Medulla oblongata (tissue), 1 donor: ENCODE results near the gene CRYAA.

Experiments used
- DNase-seq: peaks from one replicate; pipeline ENCODE4 v3.0.0-alpha.2; 2015; ENCODE audit errors: extremely low spot score

Gene CRYAA

DNA sequence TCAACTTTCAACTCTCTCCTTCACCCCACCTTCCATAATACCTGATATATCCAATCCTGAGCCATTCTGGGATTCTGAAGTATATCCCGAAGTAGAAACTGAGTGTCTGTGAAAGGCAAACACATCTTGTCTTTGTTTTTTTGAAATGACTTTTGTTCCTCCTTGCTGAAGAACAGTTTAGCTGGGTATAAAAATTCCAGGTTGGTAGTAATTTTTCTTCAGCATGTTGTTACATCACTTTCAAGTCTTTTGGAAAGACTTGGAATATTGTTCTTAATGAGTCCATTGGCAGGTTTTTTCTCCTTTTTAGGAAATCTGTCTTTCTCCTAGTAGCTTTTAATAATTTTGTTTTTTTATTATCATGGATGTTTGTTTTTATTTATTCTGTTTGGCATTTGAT, 32.7 kb downstream of the CRYAA start:
- no peak for DNase-seq

DNA sequence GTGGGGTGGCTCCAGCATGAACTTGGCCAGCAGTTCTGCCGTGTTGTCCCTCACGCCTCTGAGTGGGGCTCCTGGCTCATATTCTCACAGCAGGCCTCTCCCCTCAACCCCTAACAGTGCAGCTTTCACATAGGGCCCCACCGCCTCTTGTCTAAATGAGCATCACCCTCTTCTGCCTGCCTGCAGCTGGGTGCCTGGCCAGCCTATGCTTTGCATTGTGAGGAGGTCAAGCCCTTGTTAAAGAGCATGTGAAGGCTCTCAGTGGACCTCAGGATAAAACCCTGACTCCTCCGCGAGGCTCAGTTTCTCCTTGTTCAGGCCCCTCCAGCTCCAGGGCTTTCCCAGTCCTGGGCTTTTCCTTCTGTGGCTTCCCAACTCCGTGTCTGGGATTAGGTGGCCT, 34.8 kb downstream of the CRYAA start:
- DNase-seq, result no peak

GRCh38 chr21:43204638-43205037, 35.8 kb downstream of the CRYAA start:
- no peak for DNase-seq

DNA sequence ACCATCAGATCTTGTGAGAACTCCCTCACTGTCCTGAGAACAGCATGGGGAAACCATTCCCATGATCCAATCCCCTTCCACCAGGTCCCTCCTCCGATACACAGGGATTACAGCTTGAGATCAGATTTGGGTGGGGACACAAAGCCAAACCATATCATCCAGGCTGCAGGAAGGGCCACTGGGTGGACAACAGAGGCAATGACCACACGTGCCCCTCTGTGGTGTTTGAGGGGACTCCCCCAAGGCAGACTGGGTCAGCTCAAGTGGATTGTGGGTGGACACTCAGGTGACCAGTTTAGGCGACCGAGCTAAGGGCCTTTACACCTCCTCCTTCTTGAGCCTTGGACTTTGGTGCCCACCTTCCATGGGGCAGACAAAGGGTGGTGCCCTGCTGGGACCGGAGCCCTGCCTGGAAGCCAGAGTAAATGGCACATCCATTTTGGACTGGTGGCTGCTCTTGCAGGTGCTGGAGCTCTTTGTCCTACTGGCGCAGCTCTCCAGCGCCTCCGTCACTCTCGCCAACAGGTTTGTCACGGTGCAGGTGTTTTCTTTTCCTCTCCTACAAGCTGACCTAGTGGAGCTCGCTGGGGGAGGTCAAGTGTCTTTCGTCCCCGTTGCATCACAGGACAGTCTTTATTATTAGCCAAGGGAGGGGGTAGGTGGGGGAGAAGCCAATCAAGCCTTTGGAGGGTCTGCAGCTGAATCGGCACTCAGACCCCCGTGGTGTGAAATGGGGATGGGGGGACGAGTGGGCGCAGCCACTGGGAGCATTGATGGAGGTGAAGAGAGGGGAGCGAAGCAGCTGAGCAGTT, 37.6 kb downstream of the CRYAA start:
- DNase-seq, result no peak

- DNase-seq, result no peak
Observed at GRCh38 chr21:43207043-43207315, 38.2 kb downstream of the CRYAA start.

- DNase-seq, result no peak
Observed at GRCh38 chr21:43207868-43208267, 39.1 kb downstream of the CRYAA start.

DNA sequence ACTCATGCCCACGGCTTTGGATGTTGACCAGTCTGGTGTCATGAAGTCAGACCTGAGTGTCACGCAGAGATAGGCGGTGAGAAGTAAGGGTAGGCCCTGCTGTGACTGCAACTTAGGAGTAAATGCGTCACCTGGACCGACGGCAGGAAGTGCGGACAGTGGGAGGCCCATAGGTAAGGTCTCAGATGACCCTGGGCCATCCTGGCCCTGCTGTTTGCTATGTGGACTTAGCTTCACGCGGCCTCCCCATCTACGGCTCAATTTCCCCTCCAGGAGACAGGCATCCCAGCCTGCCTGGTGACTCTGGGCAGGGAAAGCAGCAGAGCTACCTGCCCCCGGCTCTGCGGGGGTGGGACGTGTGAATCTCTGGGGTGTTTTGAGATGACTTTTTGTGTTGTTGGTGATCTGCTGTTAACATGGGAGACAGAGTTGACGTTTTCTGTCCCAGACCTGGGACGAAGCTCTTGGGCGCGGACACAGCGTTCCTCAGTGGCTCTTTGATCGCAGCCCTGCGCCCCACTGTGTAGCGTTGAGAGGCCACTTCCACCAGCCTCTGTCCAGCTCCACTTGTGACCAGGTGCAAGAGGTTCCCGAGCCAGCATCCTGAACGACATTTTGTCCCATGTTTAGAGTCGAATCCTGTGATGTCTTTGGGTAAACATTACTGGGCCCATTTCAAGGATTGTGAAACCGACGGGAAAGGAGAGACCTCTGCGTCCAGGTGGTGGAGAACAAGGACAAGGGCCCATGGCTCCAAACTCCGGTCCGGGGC, 39.9 kb downstream of the CRYAA start:
- no peak for DNase-seq

DNA sequence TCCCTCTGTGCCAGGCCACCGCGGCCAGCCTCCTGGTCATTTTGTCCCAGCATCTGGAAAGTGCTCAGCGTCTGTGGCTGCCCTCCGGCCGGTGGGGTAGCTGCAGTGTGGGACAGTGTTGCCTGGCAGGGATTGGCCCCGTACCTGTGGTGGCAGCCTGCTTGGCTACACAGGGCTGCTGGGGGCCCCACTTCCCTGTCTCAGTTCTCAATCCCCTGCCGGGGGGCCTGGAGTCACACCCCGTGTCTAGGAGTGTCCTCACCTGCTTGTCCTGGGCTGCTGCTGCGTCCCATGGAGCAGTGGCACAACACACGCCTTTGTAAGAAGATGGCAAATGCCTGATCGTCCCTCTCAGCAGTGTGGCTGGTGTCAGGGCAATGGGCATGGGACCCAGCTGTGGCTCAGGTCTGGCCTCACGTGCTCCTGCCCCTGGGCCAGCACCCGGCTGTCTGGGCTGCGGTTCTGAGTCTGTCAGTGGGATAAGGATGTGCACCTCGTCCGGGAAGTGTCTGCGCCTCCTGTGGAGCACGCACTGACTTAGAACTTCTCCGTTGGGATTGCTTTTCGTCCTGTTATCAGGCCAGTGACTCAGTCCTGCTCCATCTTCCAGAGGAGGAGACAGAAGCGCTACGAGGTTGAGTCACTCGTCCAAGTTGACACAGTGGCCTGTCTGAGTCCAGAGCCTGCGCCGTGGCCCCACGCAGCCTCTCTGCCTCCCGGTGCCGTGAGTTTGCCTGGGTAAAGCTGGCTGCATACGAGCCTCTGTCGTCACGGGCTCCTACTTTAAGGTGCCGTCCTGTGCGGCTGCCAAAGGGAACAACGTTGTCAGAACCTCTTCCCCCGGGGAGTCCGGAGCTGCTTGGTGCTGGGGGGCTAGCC, 41.0 kb downstream of the CRYAA start:
- no peak for DNase-seq

- DNase-seq, result no peak
Observed at GRCh38 chr21:43210454-43211071, 41.8 kb downstream of the CRYAA start.

DNA sequence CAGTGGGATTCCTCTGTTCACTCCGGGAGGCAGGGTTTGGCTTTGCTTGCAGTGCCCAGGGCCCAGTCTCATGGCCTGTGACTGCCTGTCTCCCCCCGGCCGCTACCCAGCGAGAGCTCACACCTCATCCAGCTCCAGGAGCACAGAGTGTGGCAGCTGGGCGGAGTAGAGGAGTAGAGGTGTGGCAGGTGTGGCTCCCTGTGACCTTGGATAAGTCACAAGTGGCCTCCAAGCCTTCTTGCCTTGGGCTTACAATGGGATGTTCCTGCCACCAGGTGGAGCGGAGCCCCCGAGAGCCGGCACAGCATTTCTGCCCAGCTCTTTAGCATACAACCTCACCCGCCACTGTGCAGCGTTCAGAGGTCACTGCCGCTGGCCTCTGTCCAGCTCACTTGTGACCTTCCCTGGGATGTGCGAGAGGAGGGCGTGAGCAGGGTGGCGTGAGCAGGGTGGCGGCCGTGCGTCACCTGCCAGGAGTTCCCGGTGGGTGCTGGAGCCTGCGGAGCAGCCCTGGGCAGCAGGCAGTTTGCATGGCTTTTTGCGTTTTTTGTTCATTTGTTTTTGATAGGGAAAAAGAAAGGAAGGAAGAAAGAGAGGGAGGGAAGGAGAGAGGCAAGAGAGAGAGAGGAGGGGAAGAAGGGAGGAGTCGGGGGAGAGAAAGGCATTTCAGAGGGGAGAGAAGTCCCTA, 42.4 kb downstream of the CRYAA start:
- no peak for DNase-seq

- DNase-seq, result no peak
Observed at GRCh38 chr21:43211760-43212115, 42.9 kb downstream of the CRYAA start.
